Large intestine (tissue), 3 donors: ENCODE measurements around the gene TNIP1. TPM values are rescaled to one million over a fixed set of nuclear protein-coding genes. Genes with fewer than 3 reads are reported as not detected.

Experiments used
- DNase-seq, 2 donors: peaks; one replicate each; pipeline versions ENCODE4 v3.0.0 to v3.0.0-alpha.2; 2013
- H3K27ac ChIP-seq: one replicate; pipeline ENCODE4 v1.5.1; 2013; ENCODE audit warnings: low read length
- H3K27me3 ChIP-seq: 2 replicates; pipeline ENCODE4 v1.6.1; 2013; ENCODE audit warnings: low read length; ENCODE audit not compliant: control insufficient read depth, insufficient read depth
- H3K36me3 ChIP-seq: 2 replicates; pipeline ENCODE4 v1.6.1; 2013; ENCODE audit warnings: low read length; ENCODE audit not compliant: control insufficient read depth, insufficient read depth
- H3K4me1 ChIP-seq: one replicate; pipeline ENCODE4 v1.6.1; 2013; ENCODE audit warnings: low read length; ENCODE audit not compliant: control insufficient read depth, insufficient read depth
- H3K4me3 ChIP-seq: one replicate; pipeline ENCODE4 v1.5.1; 2013; ENCODE audit warnings: low read length
- H3K9me3 ChIP-seq: one replicate; pipeline ENCODE4 v1.6.1; 2013; ENCODE audit warnings: mild to moderate bottlenecking, low read depth, low read length, moderate library complexity; ENCODE audit not compliant: control insufficient read depth
- WGBS: methylation state at CpG from one replicate; pipeline ENCODE4 v1.1.5; 2013; ENCODE audit warnings: low lambda C conversion rate; ENCODE audit not compliant: insufficient coverage; 5-methylcytosine and 5-hydroxymethylcytosine counted together
- polyA plus RNA-seq: library from polyadenylated mRNA; unstranded; fragments of 120-200 nt; gene quantifications from one replicate; pipeline ENCODE4 v1.2.1, GENCODE V29; 2013

TNIP1 gene
- polyA plus RNA-seq, 1 donor, result 69.0 TPM

GRCh38 chr5:151004499-151004898 lies 76.3 kb downstream of the TNIP1 start:
- Histone ChIP-seq H3K4me3 (no peak overlapping the region), H3K27me3 (no peaks in the 10 kb centered on the region), H3K27ac (peak overlapping the region; percentile 7), H3K36me3 (no peaks in the 10 kb centered on the region), H3K4me1 (peaks cover 19% of the 10 kb centered on the region), H3K9me3 (no peaks in the 10 kb centered on the region)
- no CpG with 5 or more reads among the region's 2 CpGs for WGBS
- DNase-seq, result peak; percentile 44 to 61

GRCh38 chr5:151003503-151003860 lies 77.4 kb downstream of the TNIP1 start:
- Histone ChIP-seq H3K36me3 (no peaks in the 10 kb centered on the region), H3K4me3 (no peak overlapping the region), H3K9me3 (no peaks in the 10 kb centered on the region), H3K4me1 (peaks cover 19% of the 10 kb centered on the region), H3K27me3 (no peaks in the 10 kb centered on the region), H3K27ac (no peak overlapping the region)
- DNase-seq, result no peak
- 100% methylated on average over 3 of the region's 3 CpGs for WGBS

GRCh38 chr5:151002681-151003502 lies 77.9 kb downstream of the TNIP1 start:
- WGBS, result 90% methylated on average over 7 of the region's 9 CpGs
- Histone ChIP-seq H3K36me3 (no peaks in the 10 kb centered on the region), H3K27ac (no peak overlapping the region)

GRCh38 chr5:151002250-151002649 lies 78.6 kb downstream of the TNIP1 start:
- Histone ChIP-seq H3K4me1 (peaks cover 19% of the 10 kb centered on the region), H3K27ac (no peak overlapping the region), H3K36me3 (no peaks in the 10 kb centered on the region), H3K4me3 (no peak overlapping the region), H3K27me3 (no peaks in the 10 kb centered on the region), H3K9me3 (no peaks in the 10 kb centered on the region)
- DNase-seq, result no peak
- no CpG with 5 or more reads among the region's 2 CpGs for WGBS

More at GRCh38 chr5:151002681-151003502, 77.9 kb downstream of the TNIP1 start:
- Histone ChIP-seq H3K9me3 (no peaks in the 10 kb centered on the region), H3K27me3 (no peaks in the 10 kb centered on the region), H3K4me1 (peaks cover 19% of the 10 kb centered on the region), H3K4me3 (no peak overlapping the region)
- DNase-seq, result no peak

- WGBS, result 80% methylated on average over 1 of the region's 4 CpGs
- H3K4me1 ChIP-seq, result peaks cover 12% of the 10 kb centered on the region
- DNase-seq, result no peak
Observed at GRCh38 chr5:151001436-151001835, 79.4 kb downstream of the TNIP1 start.

GRCh38 chr5:150999704-151000442 lies 81.0 kb downstream of the TNIP1 start:
- no peak for DNase-seq
- Histone ChIP-seq H3K27ac (no peak overlapping the region), H3K36me3 (no peaks in the 10 kb centered on the region), H3K4me3 (no peak overlapping the region), H3K4me1 (no peaks in the 10 kb centered on the region), H3K9me3 (no peaks in the 10 kb centered on the region), H3K27me3 (no peaks in the 10 kb centered on the region)
- WGBS, result 86% methylated on average over 1 of the region's 7 CpGs

More at GRCh38 chr5:151001436-151001835, 79.4 kb downstream of the TNIP1 start:
- Histone ChIP-seq H3K4me3 (no peak overlapping the region), H3K36me3 (no peaks in the 10 kb centered on the region), H3K27ac (no peak overlapping the region), H3K27me3 (no peaks in the 10 kb centered on the region), H3K9me3 (no peaks in the 10 kb centered on the region)

- no peak for DNase-seq
- no peaks in the 10 kb centered on the region for H3K36me3 ChIP-seq
- WGBS, result no CpG with 5 or more reads among the region's 1 CpG
Observed at GRCh38 chr5:150993826-150994412, 86.9 kb downstream of the TNIP1 start.

GRCh38 chr5:150993422-150993821 lies 87.4 kb downstream of the TNIP1 start:
- H3K27me3 ChIP-seq, result no peaks in the 10 kb centered on the region
- no peak overlapping the region for H3K4me3 ChIP-seq
- H3K27ac ChIP-seq, result no peak overlapping the region
- no peaks in the 10 kb centered on the region for H3K36me3 ChIP-seq
- no CpG with 5 or more reads among the region's 2 CpGs for WGBS
- H3K4me1 ChIP-seq, result no peaks in the 10 kb centered on the region
- no peaks in the 10 kb centered on the region for H3K9me3 ChIP-seq
- no peak for DNase-seq

More at GRCh38 chr5:150993826-150994412, 86.9 kb downstream of the TNIP1 start:
- Histone ChIP-seq H3K27ac (no peak overlapping the region), H3K27me3 (no peaks in the 10 kb centered on the region), H3K4me3 (no peak overlapping the region), H3K9me3 (no peaks in the 10 kb centered on the region), H3K4me1 (no peaks in the 10 kb centered on the region)

- Histone ChIP-seq H3K27ac (no peak overlapping the region), H3K27me3 (no peaks in the 10 kb centered on the region), H3K4me1 (no peaks in the 10 kb centered on the region), H3K4me3 (no peak overlapping the region), H3K36me3 (no peaks in the 10 kb centered on the region), H3K9me3 (no peaks in the 10 kb centered on the region)
- no CpG with 5 or more reads among the region's 6 CpGs for WGBS
- no peak for DNase-seq
Observed at GRCh38 chr5:150992705-150993104, 88.1 kb downstream of the TNIP1 start.

GRCh38 chr5:150989695-150990094 lies 91.1 kb downstream of the TNIP1 start:
- no peak for DNase-seq
- no peak overlapping the region for H3K4me3 ChIP-seq
- no peaks in the 10 kb centered on the region for H3K36me3 ChIP-seq
- no CpG with 5 or more reads among the region's 3 CpGs for WGBS
- H3K9me3 ChIP-seq, result no peaks in the 10 kb centered on the region
- peaks cover 2% of the 10 kb centered on the region for H3K27me3 ChIP-seq
- H3K4me1 ChIP-seq, result no peaks in the 10 kb centered on the region
- H3K27ac ChIP-seq, result no peak overlapping the region
